ENCODE data around the gene ZGLP1.

ZGLP1 gene

DNA sequence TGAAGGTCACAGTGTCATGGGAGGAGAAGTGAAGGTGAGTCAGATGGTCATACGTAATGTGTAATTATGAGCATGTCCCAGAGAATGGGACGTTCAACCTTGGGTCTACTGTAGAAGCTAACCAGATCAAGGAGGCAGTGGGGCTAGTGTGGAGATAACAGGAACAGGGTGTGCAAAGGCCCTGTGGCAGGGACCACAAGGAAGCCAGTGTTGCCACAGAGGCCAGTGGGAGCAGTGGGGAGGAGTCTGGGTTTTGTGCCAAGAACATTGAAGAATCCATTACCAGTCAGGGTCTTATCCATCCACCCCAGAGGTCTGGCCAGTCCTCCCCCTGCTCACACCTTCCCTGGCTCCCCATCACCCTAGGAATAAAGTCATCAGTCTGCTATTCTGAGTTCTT lies 54.3 kb downstream of the ZGLP1 start:
- DNase-seq: no peak

Data from amygdala (tissue), 56 donors.